Measurements from ENCODE around the gene COL26A1.
"Not testable (repeated sequence)": the region's sequence is repeated elsewhere in the genome, so short reads cannot be mapped to it uniquely, and the experiment has no call there.

The COL26A1 gene

DNA sequence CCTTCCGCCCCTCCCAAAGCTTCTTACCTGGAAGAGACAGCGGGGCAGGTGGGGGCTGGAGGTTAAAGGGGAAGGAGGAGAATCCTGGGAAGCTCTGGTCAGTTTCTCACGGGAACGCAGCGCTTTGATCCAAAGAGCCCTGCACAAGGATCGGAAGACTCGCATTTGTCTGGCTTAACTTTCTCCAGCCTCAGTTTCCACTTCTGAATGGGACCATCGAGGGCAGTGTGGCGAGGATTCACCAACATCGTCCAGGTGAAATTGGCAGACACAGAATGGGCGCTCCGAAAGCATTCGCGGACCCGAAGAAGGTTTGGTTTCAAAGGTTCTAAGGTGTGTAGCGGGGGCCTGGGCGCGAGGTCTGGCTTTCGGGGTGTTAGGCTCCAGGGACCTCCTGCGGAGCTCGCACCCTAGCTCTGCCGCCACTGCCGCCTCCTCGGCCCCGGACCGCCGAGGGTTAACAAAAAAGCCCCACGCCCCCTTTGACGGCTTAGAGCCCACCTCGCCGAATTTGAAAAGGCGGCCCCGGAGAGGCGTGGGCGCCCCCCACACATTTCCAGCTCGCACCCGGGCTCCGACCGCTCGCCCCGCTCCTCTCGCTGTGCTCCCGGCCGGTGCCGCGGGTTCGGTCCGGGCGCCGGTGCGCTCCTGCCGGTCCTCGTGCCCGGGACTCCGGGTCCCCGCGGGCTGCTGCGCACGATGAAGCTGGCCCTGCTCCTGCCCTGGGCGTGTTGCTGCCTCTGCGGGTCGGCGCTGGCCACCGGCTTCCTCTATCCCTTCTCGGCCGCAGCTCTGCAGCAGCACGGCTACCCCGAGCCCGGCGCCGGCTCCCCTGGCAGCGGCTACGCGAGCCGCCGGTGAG, at the start of gene COL26A1:
TSS of gene COL26A1 (plus strand) at position 542 of the 862 bp plus-strand sequence. CDS start at position 700, 158 bp downstream.
- DNase-seq: peak in 6 of 56 donors; percentile 2 to 15 (median 4)

DNA sequence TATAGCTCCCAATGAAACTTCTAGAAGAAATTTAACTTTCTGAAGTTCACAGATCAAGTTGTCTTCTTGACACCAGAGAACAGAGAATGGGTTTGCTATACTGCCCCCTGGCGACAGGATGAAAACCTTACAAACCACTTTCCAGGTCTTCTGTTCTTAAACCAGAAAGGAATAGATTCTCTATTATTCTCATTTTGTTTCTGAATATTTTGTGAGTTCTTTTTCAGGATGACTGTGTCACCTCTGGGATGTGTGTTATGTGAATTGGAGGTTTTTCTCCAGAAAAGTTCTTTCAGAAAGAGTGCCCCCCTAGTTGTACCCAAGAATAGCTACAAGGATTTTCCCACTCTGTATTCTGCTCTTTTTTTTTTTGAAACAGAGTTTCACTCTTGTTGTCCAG, 47.3 kb upstream of the COL26A1 start:
- DNase-seq: peak in 19 of 56 donors; percentile 0 to 58 (median 6)

DNA sequence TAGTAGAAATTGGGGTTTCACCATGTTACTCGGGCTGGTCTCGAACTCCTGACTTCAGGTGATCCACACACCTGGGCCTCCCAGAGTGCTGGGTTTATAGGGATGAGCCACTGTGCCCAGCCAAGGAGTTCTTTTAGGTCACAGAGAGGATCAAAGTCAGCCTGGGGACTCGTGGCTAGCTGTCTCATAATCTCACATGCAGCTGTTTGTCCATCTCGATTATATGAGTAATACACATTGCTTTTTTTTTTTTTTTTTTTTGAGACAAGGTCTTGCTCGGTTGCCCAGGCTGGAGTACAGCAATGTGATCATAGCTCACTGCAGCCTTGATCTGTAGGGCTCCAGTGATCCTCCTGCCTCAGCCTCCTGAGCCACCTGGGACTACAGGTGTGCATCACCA, 43.3 kb upstream of the COL26A1 start:
- DNase-seq: no peak

DNA sequence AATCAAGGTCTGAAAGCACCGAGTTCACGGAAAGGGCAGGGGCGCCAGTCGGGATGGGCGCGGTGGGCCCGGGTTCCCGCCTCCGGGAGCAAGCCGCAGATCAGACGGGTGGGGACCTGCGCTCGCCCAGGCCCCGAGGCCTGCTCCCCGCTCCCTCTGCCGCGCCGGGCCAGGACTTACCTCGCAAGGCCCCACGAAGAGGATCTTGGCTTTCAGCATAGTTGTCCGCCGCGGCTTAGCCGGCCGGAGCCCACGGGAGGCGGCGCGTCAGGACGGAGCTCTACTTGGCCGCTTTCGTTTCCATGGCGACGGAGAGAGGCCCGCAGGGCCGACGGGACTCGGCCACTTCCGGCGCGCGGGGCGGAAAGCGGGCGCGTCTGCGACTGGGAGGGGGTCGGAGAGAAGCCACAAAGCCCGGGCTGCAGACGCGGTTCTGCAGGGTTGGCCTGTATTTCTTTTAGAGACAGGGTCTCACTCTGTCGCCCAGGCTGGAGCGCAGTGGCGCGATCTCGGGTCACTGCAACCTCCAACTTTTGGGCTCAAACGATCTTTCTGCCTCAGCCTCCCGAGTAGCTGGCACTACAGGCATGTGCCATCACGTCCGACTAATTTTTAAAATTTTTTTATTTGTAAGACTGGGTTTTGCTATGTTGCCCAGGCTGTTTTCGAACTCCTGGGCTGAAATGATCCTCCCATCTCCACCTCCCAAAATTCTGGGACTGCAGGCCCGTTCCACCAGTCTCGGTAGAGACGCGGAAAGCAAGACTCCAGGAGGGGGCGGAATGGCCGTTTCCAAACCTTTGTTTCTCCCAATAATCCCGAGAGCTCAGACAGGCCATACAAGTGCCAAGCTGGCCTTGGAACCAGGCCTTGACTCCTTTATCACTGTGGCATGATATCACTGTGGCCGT, 40.9 kb upstream of the COL26A1 start, which contains the start of gene IFT22:
TSS of gene IFT22 (minus strand) at position 322 of the 911 bp plus-strand sequence. CDS start at position 219, 103 bp downstream.
- DNase-seq: peak in 55 of 56 donors; percentile 25 to 91 (median 79)

DNA sequence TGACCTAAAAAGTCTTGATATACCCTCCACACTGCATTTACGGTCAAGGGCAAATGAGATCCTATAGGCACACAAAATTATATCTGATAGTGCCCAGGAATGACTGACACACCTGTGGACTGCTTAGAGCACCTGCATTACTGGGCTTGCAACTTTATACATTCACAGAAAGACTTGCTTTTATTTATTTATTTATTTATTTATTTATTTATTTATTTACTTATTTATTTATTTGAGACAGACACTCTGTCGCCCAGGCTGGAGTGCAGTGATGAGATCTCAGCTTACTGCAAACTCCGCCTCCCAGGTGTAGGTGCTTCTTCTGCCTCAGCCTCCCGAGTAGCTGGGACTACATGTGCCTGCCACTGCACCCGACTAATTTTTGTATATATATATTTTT, 34.5 kb upstream of the COL26A1 start:
- no peak for DNase-seq

DNA sequence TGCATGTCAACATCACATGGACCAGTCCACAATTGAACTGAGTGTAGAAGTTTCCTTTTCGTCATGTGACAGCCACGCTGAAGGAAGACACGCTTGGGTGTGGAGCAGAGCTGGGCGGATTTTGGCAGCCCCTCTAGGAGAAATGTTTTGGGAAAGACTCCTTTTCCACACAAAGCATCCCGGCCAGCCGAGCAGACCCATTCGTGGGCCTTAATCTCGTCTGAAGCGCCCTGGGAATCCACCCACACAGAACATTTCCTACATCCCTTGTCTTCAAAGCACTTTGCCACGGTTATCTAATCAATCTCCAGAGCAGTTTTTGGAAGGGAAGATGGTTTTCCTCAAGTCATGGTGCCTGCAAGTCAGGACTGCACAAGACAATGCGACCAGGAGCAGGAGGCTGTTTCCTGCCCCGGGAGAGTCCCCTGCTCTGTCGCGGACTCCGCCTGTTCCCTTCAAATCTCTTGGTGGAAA, 32.6 kb upstream of the COL26A1 start:
- no peak for DNase-seq

DNA sequence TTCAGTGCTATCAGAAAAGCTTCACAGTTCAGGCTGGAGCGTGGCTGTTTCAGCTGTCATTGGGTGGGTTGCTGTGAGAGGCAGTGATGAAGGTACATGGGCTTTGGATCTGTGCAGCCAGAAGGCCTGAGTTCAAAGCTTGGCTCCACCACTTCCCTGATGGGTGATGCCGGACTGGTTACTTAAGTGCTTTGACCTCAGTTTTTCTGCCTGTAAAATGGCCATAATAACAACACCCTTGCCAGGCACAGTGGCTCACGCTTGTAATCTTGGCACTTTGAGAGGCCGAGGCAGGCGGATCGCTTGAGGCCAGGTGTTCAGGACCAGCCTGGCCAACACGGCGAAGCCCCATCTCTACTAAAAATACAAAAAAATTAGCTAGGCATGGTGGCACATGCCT, 30.6 kb upstream of the COL26A1 start:
- DNase-seq: no peak

DNA sequence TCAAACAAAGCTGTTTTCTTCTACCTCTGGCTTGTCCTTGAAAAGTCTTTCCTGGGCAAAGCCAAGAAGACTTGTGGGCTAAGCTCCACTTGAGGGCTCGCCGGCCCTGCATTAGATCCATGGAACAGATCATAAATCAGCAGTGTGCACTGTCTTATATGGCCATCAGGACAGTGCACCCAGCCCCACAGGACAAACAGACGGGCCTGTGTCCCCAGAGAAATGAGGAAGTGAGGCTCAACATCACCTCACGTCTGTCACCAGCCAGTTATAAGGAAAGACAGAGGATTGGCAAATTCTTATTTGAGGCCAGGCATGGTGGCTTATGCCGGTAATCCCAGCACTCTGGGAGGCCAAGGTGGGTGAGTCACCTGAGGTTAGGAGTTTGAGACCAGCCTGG, 28.8 kb upstream of the COL26A1 start:
- DNase-seq: no peak

DNA sequence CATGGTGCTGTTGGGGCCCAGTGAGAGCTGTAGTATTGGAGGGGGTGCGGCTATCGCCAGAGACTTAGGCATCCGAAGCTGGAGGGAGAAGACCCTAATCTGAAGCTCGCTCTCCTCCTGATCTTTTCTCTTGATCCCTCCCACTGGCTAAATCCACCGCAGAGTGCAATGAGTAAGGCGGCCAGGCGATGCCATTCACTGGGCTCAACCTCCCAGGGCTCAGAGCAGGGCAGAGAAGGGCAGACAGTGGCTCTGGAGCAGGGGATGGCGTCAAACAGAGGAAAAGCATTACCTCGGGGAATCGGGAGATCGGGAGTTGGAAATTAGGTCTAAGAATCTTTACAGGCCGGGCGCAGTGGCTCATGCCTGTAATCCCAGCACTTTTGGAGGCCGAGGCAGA, 22.3 kb upstream of the COL26A1 start:
- DNase-seq: no peak

DNA sequence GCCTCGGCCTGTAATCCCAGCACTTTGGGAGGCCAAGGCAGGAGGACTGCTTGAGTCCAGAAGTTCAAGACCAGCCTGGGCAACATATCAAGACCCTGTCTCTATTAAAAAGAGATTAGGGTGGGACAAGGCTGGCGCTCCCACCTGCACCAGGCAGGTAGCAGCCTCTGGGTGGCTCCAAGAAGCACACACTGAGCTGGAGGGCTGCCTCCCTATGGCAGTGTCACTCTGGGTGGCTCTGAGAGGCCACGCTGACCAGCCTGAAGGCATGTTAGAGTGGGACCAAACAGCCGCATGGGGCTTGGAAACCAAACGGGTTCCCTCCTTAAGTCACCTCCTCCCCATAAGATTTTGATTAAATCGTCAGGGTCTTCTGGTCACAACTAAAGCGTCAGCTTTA, 19.8 kb upstream of the COL26A1 start:
- no peak for DNase-seq

DNA sequence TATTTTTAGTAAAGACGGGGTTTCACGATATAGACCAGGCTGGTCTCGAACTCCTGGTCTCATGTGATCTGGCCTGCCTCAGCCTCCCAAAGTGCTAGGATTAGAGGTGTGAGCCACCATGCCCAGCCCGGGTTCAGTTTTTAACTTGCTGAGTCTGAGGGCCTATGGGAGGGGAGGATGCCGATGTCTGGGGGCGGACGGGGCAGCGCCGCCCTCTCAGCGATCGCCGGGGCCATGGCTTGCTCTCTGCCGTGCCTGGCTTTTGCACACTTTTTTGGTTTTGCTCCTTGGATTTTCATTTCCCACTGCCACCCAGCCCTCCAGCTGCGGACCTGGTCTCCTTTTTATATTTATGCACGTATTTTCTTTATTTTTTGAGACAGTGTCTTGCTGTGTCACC, 15.2 kb upstream of the COL26A1 start:
- DNase-seq: no peak

DNA sequence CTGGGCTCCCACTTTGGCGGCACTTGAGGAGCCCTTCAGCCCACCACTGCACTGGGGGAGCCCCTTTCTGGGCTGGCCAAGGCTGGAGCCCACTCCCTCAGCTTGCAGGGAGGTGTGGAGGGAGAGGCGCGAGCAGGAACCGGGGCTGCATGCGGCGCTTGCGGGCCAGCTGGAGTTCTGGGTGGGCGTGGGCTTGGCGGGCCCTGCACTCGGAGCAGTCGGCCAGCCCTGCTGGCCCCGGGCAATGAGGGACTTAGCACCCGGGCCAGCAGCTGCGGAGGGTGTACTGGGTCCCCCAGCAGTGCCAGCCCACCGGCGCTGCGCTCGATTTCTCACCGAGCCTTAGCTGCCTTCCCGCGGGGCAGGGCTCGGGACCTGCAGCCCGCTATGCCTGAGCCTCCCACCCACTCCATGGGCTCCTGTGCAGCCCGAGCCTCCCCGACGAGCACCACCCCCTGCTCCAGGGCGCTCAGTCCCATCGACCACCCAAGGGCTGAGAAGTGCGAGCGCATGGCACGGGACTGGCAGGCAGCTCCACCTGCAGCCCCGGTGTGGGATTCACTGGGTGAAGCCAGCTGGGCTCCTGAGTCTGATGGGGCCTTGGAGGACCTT, 14.1 kb upstream of the COL26A1 start:
- DNase-seq: not testable (repeated sequence)

DNA sequence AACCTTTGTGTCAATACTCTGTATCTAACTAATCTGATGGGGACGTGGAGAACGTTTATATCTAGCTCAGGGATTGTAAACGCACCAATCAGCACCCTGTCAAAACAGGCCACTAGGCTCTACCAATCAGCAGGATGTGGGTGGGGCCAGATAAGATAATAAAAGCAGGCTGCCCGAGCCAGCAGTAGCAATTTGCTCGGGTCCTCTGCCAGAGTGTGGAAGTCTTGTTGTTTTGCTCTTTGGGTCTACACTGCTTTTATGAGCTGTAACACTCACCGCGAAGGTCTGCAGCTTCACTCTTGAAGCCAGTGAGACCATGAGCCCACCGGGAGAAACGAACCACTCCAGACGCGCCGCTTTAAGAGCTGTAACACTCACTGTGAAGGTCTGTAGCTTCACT, 13.4 kb upstream of the COL26A1 start:
- DNase-seq: not testable (repeated sequence)

DNA sequence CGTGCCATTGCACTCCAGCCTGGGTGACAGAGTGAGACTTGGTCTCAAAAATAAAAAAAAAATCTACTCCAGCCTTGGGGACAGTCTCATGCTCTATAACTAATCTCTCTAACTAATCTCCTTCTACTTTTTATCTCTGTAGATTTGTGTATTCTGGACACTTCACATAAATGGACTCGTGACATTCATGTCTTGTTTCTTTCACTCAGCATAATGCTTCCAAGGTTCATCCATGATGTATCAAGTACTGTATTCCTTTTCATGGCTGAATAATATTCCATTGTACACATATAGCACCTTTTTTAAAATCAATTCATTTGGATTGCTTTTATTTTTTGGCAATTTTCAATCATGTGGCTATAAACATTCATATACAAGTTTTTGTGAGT, 9.8 kb upstream of the COL26A1 start:
- no peak for DNase-seq

DNA sequence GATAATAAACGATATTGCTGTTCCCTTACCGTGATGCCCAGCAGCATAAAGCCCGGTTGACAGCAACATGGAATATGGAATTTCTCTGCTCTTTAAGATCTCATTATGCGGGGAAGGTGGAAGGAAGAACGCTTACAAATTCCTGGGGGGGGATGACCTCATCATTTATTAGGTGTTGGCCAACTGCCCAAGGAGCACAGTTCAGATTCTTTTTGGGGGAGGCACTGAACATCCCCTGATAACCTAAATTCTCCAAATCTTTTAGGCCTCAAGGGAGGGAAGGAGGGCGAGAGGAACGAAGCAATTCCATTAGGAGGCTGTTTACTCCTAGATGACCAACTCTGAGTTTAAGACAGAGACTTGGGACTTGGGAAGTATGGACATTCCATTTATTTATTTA, 5.2 kb upstream of the COL26A1 start:
- no peak for DNase-seq

DNA sequence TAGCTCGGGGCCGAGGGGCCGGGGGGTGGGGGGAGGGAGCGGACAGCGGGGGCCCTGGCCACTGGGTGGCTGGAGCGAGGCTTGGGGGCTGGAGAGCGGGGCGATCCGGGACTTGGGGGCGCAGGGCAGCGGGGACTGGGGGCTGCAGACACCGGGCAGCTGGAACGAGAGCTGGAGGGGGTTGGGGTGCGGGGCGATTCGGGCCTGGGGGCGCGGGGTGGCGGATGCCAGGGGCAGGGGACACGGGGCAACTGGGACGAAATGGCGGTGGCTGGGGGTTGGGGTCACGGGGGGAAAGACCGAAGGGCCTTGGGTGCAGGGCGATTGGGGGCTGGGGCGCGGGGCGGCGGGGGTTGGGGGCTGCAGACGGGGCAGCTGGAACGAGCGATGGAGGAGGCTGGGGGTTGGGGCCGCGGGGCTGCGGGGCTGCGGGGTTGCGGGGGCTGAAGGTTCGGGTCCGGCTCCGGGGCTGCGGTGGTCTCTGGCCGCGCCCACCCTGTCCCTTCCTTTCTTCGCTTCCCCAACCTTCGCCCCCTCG, 590 bp downstream of the COL26A1 start:
- no peak for DNase-seq

DNA sequence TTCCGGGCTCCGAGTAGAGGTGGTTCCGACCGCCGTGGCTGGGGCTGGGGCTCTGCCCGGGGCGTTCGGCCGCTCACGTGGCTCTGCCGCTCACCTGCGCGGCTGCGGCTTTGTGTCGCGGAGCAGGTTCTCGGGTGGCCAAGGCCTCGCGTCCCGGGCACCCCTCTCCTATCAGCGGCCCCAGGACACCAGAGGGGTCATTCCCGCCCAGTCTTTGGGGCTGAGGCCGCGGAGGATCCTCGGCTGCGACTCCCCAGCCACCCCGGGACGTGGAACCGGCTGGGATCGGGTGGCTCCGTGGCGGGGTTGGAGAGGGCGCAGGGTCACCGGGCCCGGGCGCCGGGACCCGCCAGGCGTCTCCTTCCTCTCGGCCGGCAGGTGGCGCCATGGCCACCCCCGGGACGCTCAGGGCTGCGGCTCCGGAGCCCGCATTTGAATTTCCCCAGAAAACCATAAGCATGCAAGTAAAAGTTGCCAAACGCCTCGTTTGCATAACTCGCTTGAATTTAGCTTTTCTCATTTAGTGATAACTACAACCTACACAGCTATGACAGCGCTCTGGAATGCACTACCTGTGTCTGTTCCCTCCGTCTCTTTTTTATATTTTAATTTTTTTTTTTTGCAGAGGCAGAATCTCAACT, 1.2 kb downstream of the COL26A1 start:
- DNase-seq: peak in 45 of 56 donors; percentile 3 to 74 (median 36)

DNA sequence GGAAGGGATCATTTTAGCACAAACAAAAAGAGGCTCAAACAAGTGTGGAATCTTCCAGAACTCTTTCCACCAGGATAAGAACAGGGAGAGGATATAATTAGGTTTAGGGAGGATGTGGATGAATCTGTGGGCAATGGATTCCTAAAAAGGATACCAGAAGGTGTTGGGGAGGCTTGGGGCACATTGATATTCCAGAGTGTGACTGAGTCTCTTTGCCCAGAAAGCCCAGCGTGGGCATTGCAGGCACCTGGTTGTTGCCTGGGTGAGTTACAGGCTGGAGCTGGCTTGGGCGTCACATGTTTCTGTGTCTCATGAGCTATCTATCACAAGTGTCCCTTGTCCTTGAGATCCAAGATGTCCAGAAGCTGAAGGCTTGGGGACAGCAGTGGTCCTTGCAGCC, 3.3 kb downstream of the COL26A1 start:
- DNase-seq: no peak

DNA sequence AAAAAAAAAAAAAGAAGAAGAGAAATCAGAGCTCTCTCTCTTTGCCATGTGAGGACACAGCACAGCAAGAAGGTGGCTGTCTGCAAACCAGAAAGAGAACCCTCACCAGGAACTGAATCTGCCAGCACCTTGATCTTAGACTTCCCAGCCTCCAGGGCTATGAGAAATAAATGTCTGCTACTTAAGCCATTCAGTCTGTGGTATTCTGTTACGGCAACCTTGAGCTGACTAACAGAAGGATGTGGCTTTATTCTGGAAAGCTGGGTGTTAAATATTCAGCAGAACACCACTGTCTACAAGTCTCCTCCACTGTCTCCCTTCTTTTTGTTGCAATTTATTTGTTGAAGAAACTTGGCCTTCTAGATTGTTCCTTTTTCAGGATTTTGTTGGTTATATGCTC, 5.0 kb downstream of the COL26A1 start:
- DNase-seq: no peak

DNA sequence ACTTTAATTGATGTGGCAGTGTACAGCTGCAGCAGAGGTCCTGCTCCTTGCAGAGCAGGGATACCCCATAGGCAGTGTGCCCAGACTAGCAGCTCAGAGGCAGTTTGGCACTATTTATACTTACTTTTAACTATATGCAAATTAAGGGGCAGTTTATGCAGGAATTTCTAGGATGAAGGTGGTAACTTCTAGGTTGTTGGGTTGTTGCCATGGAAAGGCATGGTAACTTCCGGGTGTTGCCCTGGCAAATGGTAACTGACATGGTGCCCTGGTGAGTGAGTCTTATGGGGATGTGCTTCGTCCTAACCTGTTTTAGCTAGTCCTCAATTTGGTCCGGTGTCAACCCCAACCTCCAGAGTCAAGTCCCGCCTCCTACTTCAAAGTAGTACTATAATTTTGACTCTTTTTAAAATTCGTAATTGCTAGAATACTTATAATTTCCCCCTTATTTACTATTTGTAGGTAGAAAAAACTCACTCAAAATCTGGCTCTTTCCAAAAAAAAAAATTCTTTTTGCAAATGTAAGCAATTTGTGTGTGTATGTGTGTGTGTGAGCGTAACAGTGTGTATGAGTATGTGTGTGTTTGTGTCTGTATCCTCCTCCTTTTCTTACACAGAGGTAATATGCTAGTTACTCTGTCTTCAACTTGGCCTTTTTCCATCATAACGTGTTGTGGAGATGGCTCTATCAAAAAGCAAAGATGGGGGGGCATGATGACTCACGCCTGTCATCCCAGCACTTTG, 5.9 kb downstream of the COL26A1 start:
- no peak for DNase-seq
